8988T (cell line): ENCODE measurements around the gene DOK4.

Source experiments
- DNase-seq: peaks from one replicate; pipeline ENCODE4 v3.0.0; 2011

Gene DOK4

GRCh38 chr16:57518922-57519321, 32.6 kb upstream of the DOK4 start:
- no peak for DNase-seq

GRCh38 chr16:57518520-57518919, 32.2 kb upstream of the DOK4 start:
- DNase-seq, result no peak

- DNase-seq, result no peak
These were observed 31.4 kb upstream of the DOK4 start for GRCh38 chr16:57517397-57518367.

GRCh38 chr16:57516773-57517172, 30.5 kb upstream of the DOK4 start:
- no peak for DNase-seq

GRCh38 chr16:57516176-57516725, 30.0 kb upstream of the DOK4 start:
- DNase-seq, result no peak

GRCh38 chr16:57514791-57515600, 28.7 kb upstream of the DOK4 start:
- DNase-seq, result no peak

- no peak for DNase-seq
These were observed 28.1 kb upstream of the DOK4 start for GRCh38 chr16:57514371-57514770.

GRCh38 chr16:57513371-57514102, 27.2 kb upstream of the DOK4 start:
- no peak for DNase-seq

GRCh38 chr16:57512296-57513001, 26.2 kb upstream of the DOK4 start:
- DNase-seq, result no peak

GRCh38 chr16:57510016-57510871, 24.0 kb upstream of the DOK4 start:
- DNase-seq, result no peak

GRCh38 chr16:57509231-57509923, 23.1 kb upstream of the DOK4 start:
- no peak for DNase-seq

- no peak for DNase-seq
These were observed 21.7 kb upstream of the DOK4 start for GRCh38 chr16:57508035-57508425.

GRCh38 chr16:57507136-57508034, 21.1 kb upstream of the DOK4 start:
- no peak for DNase-seq

GRCh38 chr16:57505169-57505568, 18.9 kb upstream of the DOK4 start:
- DNase-seq, result no peak

- no peak for DNase-seq
These were observed 18.2 kb upstream of the DOK4 start for GRCh38 chr16:57504491-57504890.

- DNase-seq, result no peak
These were observed 17.7 kb upstream of the DOK4 start for GRCh38 chr16:57504001-57504400.

GRCh38 chr16:57503366-57503765, 17.1 kb upstream of the DOK4 start:
- no peak for DNase-seq

GRCh38 chr16:57502048-57502775, 15.9 kb upstream of the DOK4 start:
- no peak for DNase-seq

- no peak for DNase-seq
These were observed 15.2 kb upstream of the DOK4 start for GRCh38 chr16:57501492-57501891.
